Lung microvascular endothelial cell (primary cell): ENCODE results near the gene KIAA0930. TPM values are rescaled to one million over a fixed set of nuclear protein-coding genes. Genes with fewer than 3 reads are reported as not detected.
"Not testable (repeated sequence)": the region's sequence is repeated elsewhere in the genome, so short reads cannot be mapped to it uniquely, and the experiment has no call there.

Experiments used
- DNase-seq, 2 donors: peaks; one replicate each; pipeline versions ENCODE4 v3.0.0 to v3.0.0-alpha.2; 2010; ENCODE audit warnings: low read depth in 2 of 2
- total RNA-seq: library from RNA; depleted of rRNA; stranded (reverse); fragments of >200 nt; gene quantifications from 2 replicates; pipeline ENCODE4 v1.2.1, GENCODE V29; 2014

KIAA0930 gene
- 22.7 and 40.1 TPM in 2 replicates for total RNA-seq

- peak; percentile 68 to 73 for DNase-seq
Measured at GRCh38 chr22:45240810-45241631, at the start of gene KIAA0930. TSS of gene KIAA0930 (minus strand) at chr22:45240894. CDS start at chr22:45240703, 191 bp downstream.

GRCh38 chr22:45286854-45287551 lies 46.3 kb upstream of the KIAA0930 start:
- DNase-seq: no peak

GRCh38 chr22:45285263-45286058 lies 44.8 kb upstream of the KIAA0930 start:
- DNase-seq: peak in 1 of 2 donors; percentile 35

GRCh38 chr22:45284705-45285262 lies 44.1 kb upstream of the KIAA0930 start, which contains the start of gene UPK3A:
TSS of gene UPK3A (plus strand) at chr22:45284949. CDS start at chr22:45285014, 65 bp downstream.
- DNase-seq: peak in 1 of 2 donors; percentile 56

- no peak for DNase-seq
Measured at GRCh38 chr22:45281010-45281409, 40.3 kb upstream of the KIAA0930 start.

- DNase-seq: no peak
Measured at GRCh38 chr22:45280587-45280980, 39.9 kb upstream of the KIAA0930 start.

- DNase-seq: no peak
Measured at GRCh38 chr22:45278125-45278524, 37.4 kb upstream of the KIAA0930 start.

GRCh38 chr22:45277720-45278119 lies 37.0 kb upstream of the KIAA0930 start:
- not testable (repeated sequence) for DNase-seq

GRCh38 chr22:45276507-45277105 lies 35.9 kb upstream of the KIAA0930 start:
- DNase-seq: no peak

GRCh38 chr22:45273452-45274075 lies 32.9 kb upstream of the KIAA0930 start:
- no peak for DNase-seq

GRCh38 chr22:45272498-45272897 lies 31.8 kb upstream of the KIAA0930 start:
- DNase-seq: no peak

- no peak for DNase-seq
Measured at GRCh38 chr22:45271667-45272201, 31.0 kb upstream of the KIAA0930 start.

- DNase-seq: no peak
Measured at GRCh38 chr22:45270095-45271020, 29.7 kb upstream of the KIAA0930 start.

- DNase-seq: peak; percentile 74 to 86
Measured at GRCh38 chr22:45268958-45269844, 28.5 kb upstream of the KIAA0930 start.

GRCh38 chr22:45268167-45268957 lies 27.7 kb upstream of the KIAA0930 start:
- peak in 1 of 2 donors; percentile 31 for DNase-seq

GRCh38 chr22:45265535-45265934 lies 24.8 kb upstream of the KIAA0930 start:
- no peak for DNase-seq
